PC-9 (cell line): ENCODE data around the gene NOSIP. TPM values are rescaled to one million over a fixed set of nuclear protein-coding genes. Genes with fewer than 3 reads are reported as not detected.

Source experiments
- BruUV-seq: library from RNA; stranded (reverse); fragments of 400-500 nt; replicated peaks from 2 replicates; lab custom pipeline; 2021; lab: Mats Ljungman, UMichigan
- CTCF ChIA-PET: fragments of 300-600 bp; sonication (Branson Sonifier 250); formaldehyde crosslinking; loops from one replicate; lab custom pipeline; 2022; ENCODE audit warnings: antibody characterized with exemption; lab: Charles Lee
- POLR2A ChIA-PET: fragments of 300-600 bp; sonication (Branson Sonifier 250); formaldehyde crosslinking; loops from one replicate; lab custom pipeline; 2022; ENCODE audit warnings: antibody characterized with exemption; ENCODE audit not compliant: unreplicated experiment; lab: Charles Lee
- DNase-seq, 2 experiments: peaks; one replicate each; pipeline versions ENCODE4 v3.0.0 to v3.0.0-alpha.2; 2015 to 2022; ENCODE audit warnings: mixed read lengths in 1 of 2
- H2AFZ ChIP-seq: fragments of 200-600 bp; sonication (generic); 2 replicates; pipeline ENCODE4 v1.8.1; 2017; ENCODE audit warnings: antibody characterized with exemption
- H3F3A ChIP-seq: fragments of 200-600 bp; sonication (generic); 2 replicates; pipeline ENCODE4 v1.8.1; 2017; ENCODE audit warnings: antibody characterized with exemption, mild to moderate bottlenecking, low read depth; ENCODE audit not compliant: insufficient read depth
- H3K27ac ChIP-seq: fragments of 200-600 bp; sonication (generic); 2 replicates; pipeline ENCODE4 v1.6.1; 2016; ENCODE audit warnings: mixed run types
- H3K27me3 ChIP-seq: fragments of 200-600 bp; sonication (generic); 2 replicates; pipeline ENCODE4 v1.6.1; 2016; ENCODE audit warnings: low read depth, mixed run types; ENCODE audit not compliant: insufficient read depth
- H3K36me3 ChIP-seq: fragments of 200-600 bp; sonication (generic); 2 replicates; pipeline ENCODE4 v1.6.1; 2016; ENCODE audit warnings: low read depth, mixed run types
- H3K4me1 ChIP-seq: fragments of 200-600 bp; sonication (generic); replicated peaks from 2 replicates; pipeline ENCODE4 v1.6.1; 2016; ENCODE audit warnings: mixed run types; ENCODE audit not compliant: insufficient read depth
- H3K4me2 ChIP-seq: fragments of 200-600 bp; sonication (generic); 2 replicates; pipeline ENCODE4 v1.6.1; 2017; ENCODE audit warnings: mixed run types
- H3K4me3 ChIP-seq: fragments of 200-600 bp; sonication (generic); 2 replicates; pipeline ENCODE4 v1.6.1; 2016; ENCODE audit warnings: mixed run types
- H3K79me2 ChIP-seq: fragments of 200-600 bp; sonication (generic); 2 replicates; pipeline ENCODE4 v1.6.1; 2017; ENCODE audit warnings: low read depth, mixed run types
- H3K9me2 ChIP-seq: fragments of 200-600 bp; sonication (generic); 2 replicates; pipeline ENCODE4 v1.8.1; 2017; ENCODE audit warnings: mild to moderate bottlenecking; ENCODE audit not compliant: insufficient read depth
- H3K9me3 ChIP-seq: fragments of 200-600 bp; sonication (generic); 2 replicates; pipeline ENCODE4 v1.8.1; 2016; ENCODE audit warnings: low read depth; ENCODE audit not compliant: insufficient read depth
- H4K20me1 ChIP-seq: fragments of 200-600 bp; sonication (generic); 2 replicates; pipeline ENCODE4 v1.8.1; 2017; ENCODE audit not compliant: insufficient read depth
- EZH2 ChIP-seq: fragments of 200-600 bp; sonication (generic); IDR thresholded peaks from 2 replicates; pipeline ENCODE4 v1.8.0; 2017; ENCODE audit warnings: antibody characterized with exemption, low read depth
- intact Hi-C: fragments of 100-400 bp; cut with micrococcal nuclease; formaldehyde crosslinking; loops from one replicate; pipeline ENCODE4 v1.10.0; 2022; ENCODE audit not compliant: unreplicated experiment
- total RNA-seq: library from RNA; stranded (reverse); gene quantifications from 2 replicates; pipeline ENCODE4 v1.2.3, GENCODE V29; 2021
- TF ChIP-seq, protein P1 (sequence below): fragments of 200-600 bp; sonication (generic); conservative IDR thresholded peaks from 2 replicates; pipeline ENCODE4 v1.6.1; 2017; ENCODE audit warnings: mixed run types, antibody characterized with exemption, mild to moderate bottlenecking, moderate library complexity

Gene NOSIP
- total RNA-seq, 1 experiment from 2014 or later: 71.3 TPM

DNA sequence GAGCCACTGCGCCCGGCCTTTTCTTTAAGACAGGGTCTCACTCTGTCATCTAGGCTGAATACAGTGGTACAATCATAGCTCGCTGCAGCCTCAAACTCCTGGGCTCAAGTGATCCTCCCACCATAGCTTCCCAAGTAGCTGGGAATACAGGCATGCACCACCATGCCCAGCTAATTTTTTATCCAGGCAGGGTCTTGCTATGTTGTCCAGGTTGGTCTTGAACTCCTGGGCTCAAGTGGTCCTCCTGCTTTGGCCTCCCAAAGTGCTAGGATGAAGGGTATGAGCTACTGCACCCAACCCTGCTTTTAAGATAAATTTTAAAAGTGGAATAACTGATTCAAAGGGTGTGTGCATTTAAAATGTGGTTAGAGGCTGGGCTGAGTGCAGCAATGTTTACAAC is 14.1 kb downstream of the NOSIP start:
- Histone ChIP-seq H3K4me2 (no peak overlapping the region), H3K4me3 (no peak overlapping the region), H2AFZ (no peak overlapping the region), H3K9me3 (no peaks in the 10 kb centered on the region), H3K27ac (no peak overlapping the region), H3K4me1 (0 out of 2 replicates have a peak, but pooled peaks cover 7% of the 10 kb centered on the region), H3K36me3 (no peaks in the 10 kb centered on the region), H3K9me2 (no peaks in the 10 kb centered on the region), H3F3A (peaks cover 9% of the 10 kb centered on the region; the same call in 1 of the 2 replicates), H3K27me3 (no peaks in the 10 kb centered on the region), H4K20me1 (peaks cover 44% of the 10 kb centered on the region), H3K79me2 (peaks cover 34% of the 10 kb centered on the region)
- intact Hi-C loops: no loop called here
- ChIA-PET POLR2A (interaction anchor here (0.7 kb wide), 1 partner anchor 311 kb away, joined by 6 read pairs; no protein-coding TSS in a partner anchor), CTCF (interaction anchor here (0.7 kb wide), 1 partner anchor 35 kb away, joined by 6 read pairs; no protein-coding TSS in a partner anchor)
- no TSS peak for BruUV-seq
- TF ChIP-seq EZH2: no peak
- peak in 1 of 2 experiments; percentile 31 for DNase-seq

DNA sequence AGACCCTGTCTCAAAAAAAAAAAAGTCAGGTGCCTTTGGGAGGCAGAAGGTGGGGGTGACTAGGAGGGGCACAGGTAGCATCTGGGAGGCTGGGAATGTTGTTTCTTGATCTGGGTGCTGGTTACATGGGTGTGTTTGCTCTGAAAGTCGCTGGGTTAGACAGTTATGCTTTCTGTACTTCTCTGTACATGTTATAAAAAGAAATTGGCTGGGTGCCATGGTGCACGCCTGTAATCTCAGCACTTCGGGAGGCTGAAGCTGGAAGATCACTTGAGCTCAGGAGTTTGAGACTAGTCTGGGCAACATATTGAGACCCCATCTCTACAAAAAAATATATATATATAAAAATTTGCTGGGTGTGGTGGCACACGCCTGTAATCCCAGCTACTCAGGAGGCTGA is 15.1 kb downstream of the NOSIP start:
- Histone ChIP-seq H3K4me2 (no peak overlapping the region), H4K20me1 (peaks cover 36% of the 10 kb centered on the region), H3K4me1 (0 out of 2 replicates have a peak, but pooled peaks cover 7% of the 10 kb centered on the region), H2AFZ (no peak overlapping the region), H3K36me3 (no peaks in the 10 kb centered on the region), H3K27me3 (no peaks in the 10 kb centered on the region), H3K4me3 (no peak overlapping the region), H3K9me2 (no peaks in the 10 kb centered on the region), H3F3A (peaks cover 3% of the 10 kb centered on the region; the same call in 1 of the 2 replicates), H3K9me3 (no peaks in the 10 kb centered on the region), H3K79me2 (peaks cover 34% of the 10 kb centered on the region), H3K27ac (no peak overlapping the region)
- no TSS peak for BruUV-seq
- POLR2A ChIA-PET: no interaction called here
- DNase-seq: peak in 1 of 2 experiments; percentile 3
- TF ChIP-seq, protein P1, sequence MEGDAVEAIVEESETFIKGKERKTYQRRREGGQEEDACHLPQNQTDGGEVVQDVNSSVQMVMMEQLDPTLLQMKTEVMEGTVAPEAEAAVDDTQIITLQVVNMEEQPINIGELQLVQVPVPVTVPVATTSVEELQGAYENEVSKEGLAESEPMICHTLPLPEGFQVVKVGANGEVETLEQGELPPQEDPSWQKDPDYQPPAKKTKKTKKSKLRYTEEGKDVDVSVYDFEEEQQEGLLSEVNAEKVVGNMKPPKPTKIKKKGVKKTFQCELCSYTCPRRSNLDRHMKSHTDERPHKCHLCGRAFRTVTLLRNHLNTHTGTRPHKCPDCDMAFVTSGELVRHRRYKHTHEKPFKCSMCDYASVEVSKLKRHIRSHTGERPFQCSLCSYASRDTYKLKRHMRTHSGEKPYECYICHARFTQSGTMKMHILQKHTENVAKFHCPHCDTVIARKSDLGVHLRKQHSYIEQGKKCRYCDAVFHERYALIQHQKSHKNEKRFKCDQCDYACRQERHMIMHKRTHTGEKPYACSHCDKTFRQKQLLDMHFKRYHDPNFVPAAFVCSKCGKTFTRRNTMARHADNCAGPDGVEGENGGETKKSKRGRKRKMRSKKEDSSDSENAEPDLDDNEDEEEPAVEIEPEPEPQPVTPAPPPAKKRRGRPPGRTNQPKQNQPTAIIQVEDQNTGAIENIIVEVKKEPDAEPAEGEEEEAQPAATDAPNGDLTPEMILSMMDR: no peak
- no peak for TF ChIP-seq EZH2
- intact Hi-C loops: no loop called here
- CTCF ChIA-PET: no interaction called here

DNA sequence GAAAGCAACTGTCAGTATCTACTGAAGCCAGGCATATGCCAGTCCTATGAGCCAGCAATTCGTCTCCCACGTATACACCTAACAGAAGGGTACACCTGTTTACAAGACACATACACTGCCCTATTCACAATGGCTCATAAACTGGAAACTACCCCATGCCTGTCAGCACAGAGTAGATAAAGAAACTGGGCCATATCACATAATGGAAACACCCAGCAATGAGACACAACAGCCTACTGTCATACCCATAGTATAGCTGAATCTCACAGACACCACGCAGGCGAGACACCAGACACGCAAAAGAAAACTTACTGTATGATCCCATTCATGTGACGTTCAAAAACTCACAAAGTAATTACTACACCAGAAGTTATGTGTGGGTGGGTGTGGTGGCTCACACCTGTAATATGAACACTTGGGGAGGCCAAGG is 15.7 kb downstream of the NOSIP start:
- ChIA-PET CTCF (interaction anchor here (0.5 kb wide), 1 partner anchor 19 kb away, joined by 17 read pairs; no protein-coding TSS in a partner anchor), POLR2A (no interaction called here)
- TF ChIP-seq, protein P1: no peak
- TF ChIP-seq EZH2: no peak

More for the DNA sequence above, 15.7 kb downstream of the NOSIP start:
- Histone ChIP-seq H3K27ac (no peak overlapping the region), H3K9me2 (no peaks in the 10 kb centered on the region), H3K4me1 (0 out of 2 replicates have a peak, but pooled peaks cover 7% of the 10 kb centered on the region), H3K9me3 (no peaks in the 10 kb centered on the region), H2AFZ (no peak overlapping the region), H3K27me3 (no peaks in the 10 kb centered on the region), H3K79me2 (peaks cover 30% of the 10 kb centered on the region), H3K36me3 (no peaks in the 10 kb centered on the region), H4K20me1 (peaks cover 32% of the 10 kb centered on the region), H3K4me3 (no peak overlapping the region), H3K4me2 (no peak overlapping the region), H3F3A (peaks cover 3% of the 10 kb centered on the region; the same call in 1 of the 2 replicates)
- intact Hi-C loops: no loop called here
- DNase-seq: peak in 1 of 2 experiments; percentile 28
- no TSS peak for BruUV-seq
